ENCODE results near the gene UBR4.

DNA sequence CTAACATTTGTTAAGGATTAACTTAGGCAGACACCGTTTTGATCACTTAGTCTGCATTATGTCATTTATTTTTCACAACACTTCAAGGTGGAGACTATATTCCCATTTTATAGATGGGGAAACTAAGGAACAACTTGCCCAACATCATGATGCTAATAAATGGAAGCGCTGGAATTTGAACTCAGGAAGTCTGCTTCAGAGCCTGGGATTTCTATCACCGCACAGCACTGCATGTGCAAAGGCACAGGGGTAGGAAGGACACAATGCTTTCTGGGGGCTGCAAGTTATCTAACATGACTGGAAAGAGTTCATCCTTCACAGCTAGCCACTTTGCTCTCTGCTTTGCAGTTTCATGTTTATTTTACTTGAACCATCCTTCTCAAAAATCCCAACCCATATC is 100.5 kb downstream of the UBR4 start:
- TF ChIP-seq, protein P1, sequence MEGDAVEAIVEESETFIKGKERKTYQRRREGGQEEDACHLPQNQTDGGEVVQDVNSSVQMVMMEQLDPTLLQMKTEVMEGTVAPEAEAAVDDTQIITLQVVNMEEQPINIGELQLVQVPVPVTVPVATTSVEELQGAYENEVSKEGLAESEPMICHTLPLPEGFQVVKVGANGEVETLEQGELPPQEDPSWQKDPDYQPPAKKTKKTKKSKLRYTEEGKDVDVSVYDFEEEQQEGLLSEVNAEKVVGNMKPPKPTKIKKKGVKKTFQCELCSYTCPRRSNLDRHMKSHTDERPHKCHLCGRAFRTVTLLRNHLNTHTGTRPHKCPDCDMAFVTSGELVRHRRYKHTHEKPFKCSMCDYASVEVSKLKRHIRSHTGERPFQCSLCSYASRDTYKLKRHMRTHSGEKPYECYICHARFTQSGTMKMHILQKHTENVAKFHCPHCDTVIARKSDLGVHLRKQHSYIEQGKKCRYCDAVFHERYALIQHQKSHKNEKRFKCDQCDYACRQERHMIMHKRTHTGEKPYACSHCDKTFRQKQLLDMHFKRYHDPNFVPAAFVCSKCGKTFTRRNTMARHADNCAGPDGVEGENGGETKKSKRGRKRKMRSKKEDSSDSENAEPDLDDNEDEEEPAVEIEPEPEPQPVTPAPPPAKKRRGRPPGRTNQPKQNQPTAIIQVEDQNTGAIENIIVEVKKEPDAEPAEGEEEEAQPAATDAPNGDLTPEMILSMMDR (IDR thresholded peaks at IDR 0.05) = no peak
- TF ChIP-seq POLR2A (IDR thresholded peaks at IDR 0.05; ENCODE audit: low read depth) = no peak

Data from esophagus muscularis mucosa (tissue), 3 donors.